GM10847 (cell line): ENCODE data around the gene TIMP3.

Source experiments
- POLR2A ChIP-seq: IDR thresholded peaks from 2 replicates; pipeline ENCODE4 v1.6.1; 2011; ENCODE audit not compliant: insufficient read length; ENCODE audit errors: extremely low read depth

The TIMP3 gene

GRCh38 chr22:32850591-32851517 lies 49.3 kb downstream of the TIMP3 start:
- no peak for TF ChIP-seq POLR2A

GRCh38 chr22:32852395-32853251 lies 51.1 kb downstream of the TIMP3 start:
- no peak for TF ChIP-seq POLR2A

GRCh38 chr22:32853662-32854061 lies 52.2 kb downstream of the TIMP3 start:
- TF ChIP-seq POLR2A, result no peak

- no peak for TF ChIP-seq POLR2A
Measured at GRCh38 chr22:32854351-32854804, 52.9 kb downstream of the TIMP3 start.

- no peak for TF ChIP-seq POLR2A
Measured at GRCh38 chr22:32855045-32855756, 53.7 kb downstream of the TIMP3 start.

GRCh38 chr22:32858121-32858703 lies 56.7 kb downstream of the TIMP3 start:
- no peak for TF ChIP-seq POLR2A

GRCh38 chr22:32858957-32859356 lies 57.5 kb downstream of the TIMP3 start:
- no peak for TF ChIP-seq POLR2A

GRCh38 chr22:32859743-32860142 lies 58.2 kb downstream of the TIMP3 start:
- TF ChIP-seq POLR2A, result no peak

GRCh38 chr22:32861330-32861729 lies 59.8 kb downstream of the TIMP3 start:
- TF ChIP-seq POLR2A, result no peak

- TF ChIP-seq POLR2A, result no peak
Measured at GRCh38 chr22:32862083-32862482, 60.6 kb downstream of the TIMP3 start.

GRCh38 chr22:32862936-32863661 lies 61.6 kb downstream of the TIMP3 start:
- TF ChIP-seq POLR2A, result no peak

- TF ChIP-seq POLR2A, result no peak
Measured at GRCh38 chr22:32864041-32864440, 62.5 kb downstream of the TIMP3 start.

GRCh38 chr22:32864596-32864995 lies 63.1 kb downstream of the TIMP3 start:
- no peak for TF ChIP-seq POLR2A

- TF ChIP-seq POLR2A, result no peak
Measured at GRCh38 chr22:32866953-32867352, 65.4 kb downstream of the TIMP3 start.

- TF ChIP-seq POLR2A, result no peak
Measured at GRCh38 chr22:32868946-32869345, 67.4 kb downstream of the TIMP3 start.

GRCh38 chr22:32870474-32870873 lies 69.0 kb downstream of the TIMP3 start:
- no peak for TF ChIP-seq POLR2A
